Bronchial epithelial cell (primary cell): ENCODE measurements around the gene HSPB7. TPM values are rescaled to one million over a fixed set of nuclear protein-coding genes. Genes with fewer than 3 reads are reported as not detected.
A peak's percentile ranks its signal among the peaks of the same experiment; 100 is the strongest.

ENCODE experiments used
- DNase-seq: peaks from one replicate; pipeline ENCODE4 v3.0.0-alpha.2; 2010; ENCODE audit warnings: low read depth
- FAIRE-seq: peaks from 2 replicates; lab custom pipeline; 2011; peaks lifted over from hg19 to GRCh38; lab: Jason Lieb, UNC
- H3K27me3 ChIP-seq: 2 replicates; pipeline ENCODE4 v1.5.1; 2011; ENCODE audit warnings: low read length; ENCODE audit not compliant: control insufficient read depth, insufficient read depth
- H3K36me3 ChIP-seq: 2 replicates; pipeline ENCODE4 v1.5.1; 2011; ENCODE audit warnings: low read length; ENCODE audit not compliant: control insufficient read depth, insufficient read depth
- H3K4me3 ChIP-seq: 2 replicates; pipeline ENCODE4 v1.5.1; 2011; ENCODE audit warnings: mild to moderate bottlenecking, low read depth, low read length, control low read depth
- CTCF ChIP-seq: IDR thresholded peaks from 2 replicates; pipeline ENCODE4 v1.5.1; 2011; ENCODE audit warnings: mild to moderate bottlenecking, moderate library complexity, low read length, control low read depth, inconsistent platforms; ENCODE audit not compliant: insufficient read depth, severe bottlenecking
- total RNA-seq: library from RNA; depleted of rRNA; stranded (reverse); fragments of >200 nt; gene quantifications from 2 replicates; pipeline ENCODE4 v1.2.1, GENCODE V29; 2014

Gene HSPB7
- total RNA-seq, 1 donor from 2014 or later, result not detected

DNA sequence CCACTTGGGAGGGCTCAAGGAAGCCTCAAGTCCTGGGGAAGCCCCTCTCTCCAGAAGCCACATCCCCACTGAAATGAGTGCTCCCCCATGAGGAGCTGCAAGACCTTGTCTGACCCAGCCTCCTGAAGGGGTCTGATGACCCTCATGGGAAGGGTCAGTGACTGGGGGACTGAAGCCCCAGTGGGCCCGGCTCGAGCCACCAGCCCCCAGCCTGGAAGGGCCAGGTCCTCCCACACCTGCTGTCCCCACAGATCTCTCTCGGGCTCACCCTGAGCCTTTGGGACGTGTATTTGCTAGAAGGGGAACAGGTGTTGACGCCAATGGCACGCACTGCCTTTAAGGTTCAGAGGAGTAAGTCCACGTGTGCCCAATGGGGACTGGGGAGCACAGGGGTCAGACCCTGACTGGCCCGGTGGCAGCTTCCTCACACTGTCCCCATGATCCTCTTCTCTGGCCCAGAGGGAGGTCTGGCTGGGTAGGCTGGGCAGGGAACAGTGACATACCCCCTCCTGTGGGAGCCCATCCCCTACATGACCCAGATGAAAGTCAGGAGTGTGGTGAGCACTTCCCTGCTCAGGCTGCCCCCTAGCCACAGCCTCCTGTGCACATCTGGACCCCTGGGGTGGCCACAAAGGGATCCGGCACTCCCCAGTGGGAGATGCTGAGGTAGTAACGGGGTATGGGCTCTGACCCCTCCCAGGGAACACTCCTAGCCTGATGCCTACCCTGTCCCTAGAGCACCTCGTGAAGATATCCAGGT lies 26.2 kb downstream of the HSPB7 start:
- H3K36me3 ChIP-seq, result no peaks in the 10 kb centered on the region
- no peak for TF ChIP-seq CTCF
- H3K4me3 ChIP-seq, result no peak overlapping the region
- FAIRE-seq (no peak), DNase-seq (no peak)
- H3K27me3 ChIP-seq, result peaks cover 2% of the 10 kb centered on the region

DNA sequence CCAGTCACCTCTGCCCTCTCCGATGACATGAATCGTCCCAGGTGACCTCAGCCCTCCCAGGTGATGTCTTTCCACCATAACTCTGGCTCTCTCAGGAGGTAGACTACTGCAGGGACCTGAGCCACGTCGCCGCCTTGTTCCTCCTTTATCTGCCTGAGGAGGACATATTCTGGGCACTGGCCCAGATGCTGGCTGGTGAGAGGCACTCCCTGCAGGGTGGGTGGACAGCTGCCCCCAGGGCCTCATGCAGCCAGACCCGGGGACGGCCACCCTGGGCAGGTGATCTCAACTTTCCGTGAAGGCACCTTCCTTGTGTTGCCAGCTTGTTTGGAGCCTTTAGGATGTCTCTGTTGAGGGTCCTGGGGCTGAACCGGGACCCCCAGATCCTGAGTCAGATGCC lies 28.1 kb downstream of the HSPB7 start:
- Histone ChIP-seq H3K27me3 (peaks cover 2% of the 10 kb centered on the region), H3K36me3 (no peaks in the 10 kb centered on the region), H3K4me3 (no peak overlapping the region)
- no peak for TF ChIP-seq CTCF
- no peak for DNase-seq
- FAIRE-seq, result peak; percentile 64

GRCh38 chr1:15988856-15989736 lies 28.7 kb downstream of the HSPB7 start:
- FAIRE-seq, result no peak
- TF ChIP-seq CTCF, result no peak
- peaks cover 2% of the 10 kb centered on the region for H3K27me3 ChIP-seq
- no peak overlapping the region for H3K4me3 ChIP-seq
- DNase-seq, result no peak
- no peaks in the 10 kb centered on the region for H3K36me3 ChIP-seq

GRCh38 chr1:15985611-15986297 lies 32.1 kb downstream of the HSPB7 start:
- DNase-seq (peak; percentile 74), FAIRE-seq (no peak)
- no peak overlapping the region for H3K4me3 ChIP-seq
- peaks cover 2% of the 10 kb centered on the region for H3K27me3 ChIP-seq
- H3K36me3 ChIP-seq, result no peaks in the 10 kb centered on the region
- no peak for TF ChIP-seq CTCF

GRCh38 chr1:15983275-15983674 lies 34.6 kb downstream of the HSPB7 start:
- TF ChIP-seq CTCF, result no peak
- Histone ChIP-seq H3K27me3 (no peaks in the 10 kb centered on the region), H3K36me3 (no peaks in the 10 kb centered on the region), H3K4me3 (no peak overlapping the region)
- DNase-seq (no peak), FAIRE-seq (no peak)
